Measurements from ENCODE around the gene UQCC5.

Gene UQCC5

DNA sequence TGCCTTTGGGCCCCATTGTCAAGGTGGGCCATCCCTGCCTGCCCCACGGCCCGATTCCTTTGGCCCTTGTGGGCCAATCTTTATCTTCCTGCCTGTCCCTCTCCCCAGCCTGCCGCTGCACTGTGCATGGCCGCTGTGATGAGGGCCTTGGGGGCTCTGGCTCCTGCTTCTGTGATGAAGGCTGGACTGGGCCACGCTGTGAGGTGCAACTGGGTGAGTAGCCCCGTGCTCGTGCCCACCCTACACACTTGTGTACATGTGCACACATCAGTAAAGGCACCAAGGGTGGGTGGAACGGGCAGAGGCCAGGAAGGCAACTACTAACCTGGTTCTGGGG lies 14.9 kb upstream of the UQCC5 start:
- Histone ChIP-seq H3K9me3 (ENCODE audit: control insufficient read depth, low read length) (no peaks in the 10 kb centered on the region), H3K4me3 (ENCODE audit: low read depth, low read length) (no peak overlapping the region), H3K27ac (no peak overlapping the region), H2AFZ (no peak overlapping the region), H3K9ac (no peak overlapping the region), H3K36me3 (ENCODE audit: control insufficient read depth, insufficient read depth, low read length) (no peaks in the 10 kb centered on the region), H3K4me1 (no peaks in the 10 kb centered on the region), H3K79me2 (no peaks in the 10 kb centered on the region), H3K27me3 (ENCODE audit: control insufficient read depth, insufficient read depth, low read length) (no peaks in the 10 kb centered on the region), H3K4me2 (ENCODE audit: low read length) (no peak overlapping the region)
- TF ChIP-seq, protein P1, sequence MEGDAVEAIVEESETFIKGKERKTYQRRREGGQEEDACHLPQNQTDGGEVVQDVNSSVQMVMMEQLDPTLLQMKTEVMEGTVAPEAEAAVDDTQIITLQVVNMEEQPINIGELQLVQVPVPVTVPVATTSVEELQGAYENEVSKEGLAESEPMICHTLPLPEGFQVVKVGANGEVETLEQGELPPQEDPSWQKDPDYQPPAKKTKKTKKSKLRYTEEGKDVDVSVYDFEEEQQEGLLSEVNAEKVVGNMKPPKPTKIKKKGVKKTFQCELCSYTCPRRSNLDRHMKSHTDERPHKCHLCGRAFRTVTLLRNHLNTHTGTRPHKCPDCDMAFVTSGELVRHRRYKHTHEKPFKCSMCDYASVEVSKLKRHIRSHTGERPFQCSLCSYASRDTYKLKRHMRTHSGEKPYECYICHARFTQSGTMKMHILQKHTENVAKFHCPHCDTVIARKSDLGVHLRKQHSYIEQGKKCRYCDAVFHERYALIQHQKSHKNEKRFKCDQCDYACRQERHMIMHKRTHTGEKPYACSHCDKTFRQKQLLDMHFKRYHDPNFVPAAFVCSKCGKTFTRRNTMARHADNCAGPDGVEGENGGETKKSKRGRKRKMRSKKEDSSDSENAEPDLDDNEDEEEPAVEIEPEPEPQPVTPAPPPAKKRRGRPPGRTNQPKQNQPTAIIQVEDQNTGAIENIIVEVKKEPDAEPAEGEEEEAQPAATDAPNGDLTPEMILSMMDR (IDR thresholded peaks at IDR 0.05): no peak

DNA sequence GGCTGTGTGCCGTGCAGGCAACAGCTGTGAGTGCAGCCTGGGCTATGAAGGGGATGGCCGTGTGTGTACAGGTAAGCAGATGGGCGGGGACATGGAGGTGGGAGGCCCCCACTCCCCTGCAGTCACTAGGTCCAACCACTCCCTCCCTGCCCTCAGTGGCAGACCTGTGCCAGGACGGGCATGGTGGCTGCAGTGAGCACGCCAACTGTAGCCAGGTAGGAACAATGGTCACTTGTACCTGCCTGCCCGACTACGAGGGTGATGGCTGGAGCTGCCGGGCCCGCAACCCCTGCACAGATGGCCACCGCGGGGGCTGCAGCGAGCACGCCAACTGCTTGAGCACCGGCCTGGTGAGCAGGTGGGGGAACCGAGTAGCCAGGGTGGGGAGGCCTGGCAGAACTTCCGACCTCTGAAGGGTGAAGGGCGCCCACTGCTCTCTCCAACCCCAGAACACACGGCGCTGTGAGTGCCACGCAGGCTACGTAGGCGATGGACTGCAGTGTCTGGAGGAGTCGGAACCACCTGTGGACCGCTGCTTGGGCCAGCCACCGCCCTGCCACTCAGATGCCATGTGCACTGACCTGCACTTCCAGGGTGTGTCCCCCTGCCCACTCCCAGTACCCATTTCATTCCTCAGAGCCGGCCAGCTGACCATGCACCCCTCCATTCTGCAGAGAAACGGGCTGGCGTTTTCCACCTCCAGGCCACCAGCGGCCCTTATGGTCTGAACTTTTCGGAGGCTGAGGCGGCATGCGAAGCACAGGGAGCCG lies 14.3 kb upstream of the UQCC5 start:
- Histone ChIP-seq H3K9me3 (ENCODE audit: control insufficient read depth, low read length) (no peaks in the 10 kb centered on the region), H3K27me3 (ENCODE audit: control insufficient read depth, insufficient read depth, low read length) (no peaks in the 10 kb centered on the region), H3K4me2 (ENCODE audit: low read length) (no peak overlapping the region), H3K9ac (no peak overlapping the region), H3K4me3 (ENCODE audit: low read depth, low read length) (no peak overlapping the region), H3K36me3 (ENCODE audit: control insufficient read depth, insufficient read depth, low read length) (no peaks in the 10 kb centered on the region), H3K27ac (no peak overlapping the region), H3K4me1 (no peaks in the 10 kb centered on the region), H2AFZ (no peak overlapping the region), H3K79me2 (no peaks in the 10 kb centered on the region)
- TF ChIP-seq, protein P1 (IDR thresholded peaks at IDR 0.05): no peak

DNA sequence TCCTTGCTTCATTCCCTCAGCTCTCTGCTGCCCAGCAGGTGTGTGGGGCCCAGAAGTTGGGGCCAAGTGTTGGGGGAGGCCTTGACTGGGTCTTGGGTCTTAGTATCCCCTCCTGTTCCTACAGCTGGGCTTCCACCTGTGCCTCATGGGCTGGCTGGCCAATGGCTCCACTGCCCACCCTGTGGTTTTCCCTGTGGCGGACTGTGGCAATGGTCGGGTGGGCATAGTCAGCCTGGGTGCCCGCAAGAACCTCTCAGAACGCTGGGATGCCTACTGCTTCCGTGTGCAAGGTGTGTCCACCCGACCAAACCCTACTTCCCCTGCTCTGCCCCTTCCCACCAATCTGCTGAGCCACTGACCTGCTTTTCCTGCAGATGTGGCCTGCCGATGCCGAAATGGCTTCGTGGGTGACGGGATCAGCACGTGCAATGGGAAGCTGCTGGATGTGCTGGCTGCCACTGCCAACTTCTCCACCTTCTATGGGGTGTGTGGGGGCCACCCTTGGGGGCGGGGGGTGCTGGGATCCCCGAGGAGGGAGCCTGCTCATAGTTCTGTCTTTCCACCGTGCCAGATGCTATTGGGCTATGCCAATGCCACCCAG lies 13.7 kb upstream of the UQCC5 start:
- Histone ChIP-seq H3K4me1 (no peaks in the 10 kb centered on the region), H3K9me3 (ENCODE audit: control insufficient read depth, low read length) (no peaks in the 10 kb centered on the region), H3K79me2 (no peaks in the 10 kb centered on the region), H3K4me2 (ENCODE audit: low read length) (no peak overlapping the region), H2AFZ (no peak overlapping the region), H3K36me3 (ENCODE audit: control insufficient read depth, insufficient read depth, low read length) (no peaks in the 10 kb centered on the region), H3K27ac (no peak overlapping the region), H3K4me3 (ENCODE audit: low read depth, low read length) (no peak overlapping the region), H3K9ac (no peak overlapping the region), H3K27me3 (ENCODE audit: control insufficient read depth, insufficient read depth, low read length) (no peaks in the 10 kb centered on the region)
- TF ChIP-seq, protein P1 (IDR thresholded peaks at IDR 0.05): no peak

DNA sequence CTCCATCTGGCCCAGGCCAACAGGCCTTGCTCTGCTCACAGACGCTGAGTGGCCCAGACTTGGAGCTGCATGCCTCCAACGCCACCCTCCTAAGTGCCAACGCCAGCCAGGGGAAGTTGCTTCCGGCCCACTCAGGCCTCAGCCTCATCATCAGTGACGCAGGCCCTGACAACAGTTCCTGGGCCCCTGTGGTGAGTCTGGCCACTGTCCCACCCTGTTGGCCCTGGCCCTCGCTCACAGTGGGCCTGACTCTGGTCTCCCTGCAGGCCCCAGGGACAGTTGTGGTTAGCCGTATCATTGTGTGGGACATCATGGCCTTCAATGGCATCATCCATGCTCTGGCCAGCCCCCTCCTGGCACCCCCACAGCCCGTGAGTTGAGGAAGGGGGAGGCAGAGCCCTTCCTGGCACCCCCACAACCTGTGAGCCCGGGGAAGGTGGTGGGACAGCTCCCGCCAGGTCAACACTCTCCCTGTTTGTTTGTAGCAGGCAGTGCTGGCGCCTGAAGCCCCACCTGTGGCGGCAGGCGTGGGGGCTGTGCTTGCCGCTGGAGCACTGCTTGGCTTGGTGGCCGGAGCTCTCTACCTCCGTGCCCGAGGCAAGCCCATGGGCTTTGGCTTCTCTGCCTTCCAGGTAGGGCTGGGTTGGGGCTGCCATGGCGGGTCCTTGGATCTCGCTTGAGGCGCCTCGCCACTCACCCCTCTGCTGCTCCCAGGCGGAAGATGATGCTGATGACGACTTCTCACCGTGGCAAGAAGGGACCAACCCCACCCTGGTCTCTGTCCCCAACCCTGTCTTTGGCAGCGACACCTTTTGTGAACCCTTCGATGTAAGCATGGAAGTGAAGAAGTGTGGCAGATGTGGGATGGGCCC lies 12.8 kb upstream of the UQCC5 start:
- TF ChIP-seq, protein P1 (IDR thresholded peaks at IDR 0.05): no peak
- Histone ChIP-seq H3K79me2 (no peaks in the 10 kb centered on the region), H3K9me3 (ENCODE audit: control insufficient read depth, low read length) (no peaks in the 10 kb centered on the region), H3K9ac (no peak overlapping the region), H2AFZ (no peak overlapping the region), H3K4me2 (ENCODE audit: low read length) (no peak overlapping the region), H3K36me3 (ENCODE audit: control insufficient read depth, insufficient read depth, low read length) (no peaks in the 10 kb centered on the region), H3K4me1 (no peaks in the 10 kb centered on the region), H3K27ac (no peak overlapping the region), H3K4me3 (ENCODE audit: low read depth, low read length) (no peak overlapping the region), H3K27me3 (ENCODE audit: control insufficient read depth, insufficient read depth, low read length) (no peaks in the 10 kb centered on the region)
